GM18858 (cell line): ENCODE results near the gene NME3.

Experiments used
- ATAC-seq: cut with Tn5 transposase; IDR thresholded peaks from one replicate; pipeline ENCODE4 v1.9.1; 2021; ENCODE audit not compliant: unreplicated experiment

NME3 gene

GRCh38 chr16:1781758-1782407 is 10.5 kb upstream of the NME3 start:
- peak; percentile 9 for ATAC-seq

GRCh38 chr16:1781254-1781653 is 9.9 kb upstream of the NME3 start:
- ATAC-seq, result no peak

DNA sequence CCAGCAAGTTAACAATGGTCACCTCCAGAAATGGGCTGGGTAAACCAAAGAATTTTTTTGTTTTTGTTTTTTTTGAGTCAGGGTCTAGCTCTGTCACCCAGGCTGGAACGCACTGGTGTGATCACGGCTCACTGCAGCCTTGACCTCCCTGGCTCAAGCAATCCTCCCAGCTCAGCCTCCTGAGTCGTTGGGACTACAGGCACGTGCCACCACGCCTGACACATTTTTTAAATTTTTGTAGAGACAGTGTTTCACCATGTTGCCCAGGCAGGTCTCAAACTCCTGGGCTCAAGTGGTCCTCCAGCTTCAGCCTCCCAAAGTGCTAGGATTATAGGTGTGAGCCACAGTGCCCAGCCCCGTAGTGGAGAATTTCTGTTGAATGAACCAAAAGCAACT is 9.3 kb upstream of the NME3 start:
- no peak for ATAC-seq

- no peak for ATAC-seq
Measured at GRCh38 chr16:1779741-1780676, 8.7 kb upstream of the NME3 start.

DNA sequence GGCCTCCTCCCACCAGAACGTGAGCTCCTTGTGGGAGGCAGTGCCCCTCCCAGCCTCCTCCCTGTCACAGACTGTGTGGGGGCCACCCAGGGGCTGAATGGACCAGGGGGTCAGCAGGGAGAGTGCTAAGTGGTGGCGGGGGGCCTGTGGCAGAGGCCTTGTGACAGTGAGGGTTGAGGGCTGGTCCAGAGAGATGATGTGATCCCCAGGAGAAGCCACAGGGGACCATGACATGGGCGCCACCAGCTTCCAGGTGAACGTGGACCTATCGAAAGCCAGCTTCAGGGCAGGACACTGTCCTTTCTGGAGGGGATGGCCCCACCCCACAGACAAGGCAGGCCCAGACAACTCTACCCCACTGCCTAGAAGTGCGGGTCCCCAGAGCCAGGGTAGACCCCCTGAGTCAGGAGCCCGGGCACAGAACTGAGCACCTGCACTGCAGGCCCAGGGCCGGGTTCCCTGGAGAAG is 7.9 kb upstream of the NME3 start:
- ATAC-seq, result no peak

GRCh38 chr16:1778200-1779179 is 7.1 kb upstream of the NME3 start:
- ATAC-seq, result no peak

DNA sequence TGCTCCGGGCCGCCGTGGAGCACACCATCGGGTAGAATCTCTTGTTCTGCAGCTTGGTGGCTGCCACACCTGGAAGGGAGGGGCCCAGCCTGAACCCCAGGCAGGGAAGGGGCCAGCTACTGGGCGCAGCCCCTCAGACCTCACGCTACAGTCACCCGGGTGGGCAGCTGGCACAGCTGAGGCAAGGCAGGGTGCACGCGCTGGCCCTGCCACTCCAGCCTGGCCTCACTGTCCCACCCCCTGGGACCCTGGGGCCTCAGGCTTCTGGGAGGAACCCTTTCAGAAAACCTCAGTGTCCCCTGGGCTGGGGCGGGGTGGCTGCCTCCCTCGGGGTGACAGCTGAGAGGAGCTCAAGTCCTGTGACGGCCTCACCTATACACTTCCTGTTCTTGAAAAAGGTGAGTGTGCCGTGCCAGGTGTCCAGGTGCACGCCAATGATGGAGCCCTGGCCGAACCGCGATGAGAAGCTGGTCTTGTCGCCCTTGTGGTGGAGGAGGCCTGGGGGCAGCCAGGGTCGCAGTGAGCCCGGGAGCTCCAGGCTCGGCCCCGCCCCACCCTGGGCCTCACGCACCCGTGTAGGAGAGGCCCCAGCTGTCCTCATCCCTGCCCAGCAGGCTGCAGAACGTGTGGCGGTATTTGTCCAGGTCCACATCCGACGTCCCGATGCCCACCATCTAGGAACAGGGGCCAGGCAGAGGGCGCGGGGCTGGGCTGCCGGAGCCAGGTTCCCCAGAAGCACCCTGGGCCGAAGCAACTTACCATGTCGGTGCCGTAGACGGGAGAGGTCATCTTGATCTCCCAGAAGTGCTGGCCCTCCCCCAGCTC is 6.2 kb upstream of the NME3 start:
- no peak for ATAC-seq

- no peak for ATAC-seq
Measured at GRCh38 chr16:1776991-1777374, 5.6 kb upstream of the NME3 start.

DNA sequence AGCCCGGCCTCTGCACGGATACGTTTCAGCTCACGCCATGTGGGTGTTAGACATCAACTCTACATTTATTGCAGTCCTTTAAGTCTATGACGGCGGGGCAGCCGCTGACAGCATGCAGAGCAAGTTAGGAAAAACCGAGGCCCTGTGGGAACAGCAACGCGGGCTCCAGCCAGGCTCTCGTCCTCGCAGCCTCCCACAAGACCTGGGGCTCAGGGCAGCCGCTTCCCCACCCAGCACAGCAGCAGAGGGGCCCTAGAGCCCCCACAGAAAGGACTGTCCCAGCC is 5.3 kb upstream of the NME3 start:
- ATAC-seq, result no peak

DNA sequence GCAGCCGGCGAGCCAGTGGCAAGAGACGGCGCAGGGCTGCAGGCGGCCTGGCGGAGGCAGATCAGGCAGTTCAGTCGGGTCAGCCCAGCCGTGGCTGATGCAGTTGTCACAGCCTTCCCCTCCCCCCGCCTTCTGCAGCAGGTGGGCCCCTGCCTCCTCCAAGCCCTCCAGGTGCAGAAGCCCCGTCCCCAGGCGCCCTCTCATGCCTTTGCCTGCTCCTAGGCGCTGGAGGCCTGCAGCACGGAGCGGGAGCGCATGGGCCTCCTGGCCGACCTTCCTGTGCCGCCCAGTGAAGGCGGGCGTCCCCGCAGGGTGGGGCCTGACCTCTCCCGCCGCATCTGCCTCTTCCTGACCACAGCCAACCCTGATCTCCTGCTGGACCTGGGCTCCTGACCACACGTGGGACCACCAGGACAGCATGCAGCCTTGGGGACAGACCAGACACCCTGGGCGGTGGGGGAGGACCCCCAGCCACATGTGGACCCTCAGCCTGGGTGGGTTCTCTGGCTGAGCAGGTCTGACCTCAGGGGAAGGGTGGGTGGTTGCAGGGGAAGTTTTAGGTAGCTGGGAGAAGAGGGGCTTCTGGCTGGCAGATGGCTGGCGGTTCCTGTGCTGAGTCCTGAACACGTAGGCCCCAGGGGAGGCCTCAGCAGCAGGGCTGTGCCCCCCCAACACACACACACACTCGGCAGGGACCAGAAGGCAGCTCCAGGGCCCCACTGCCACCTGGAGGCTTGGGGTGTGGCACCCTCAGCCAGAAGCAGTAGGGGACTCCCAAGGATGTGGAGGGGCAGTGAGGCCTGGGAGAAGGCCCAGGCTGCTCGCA is 4.7 kb upstream of the NME3 start:
- ATAC-seq, result no peak

- no peak for ATAC-seq
Measured at GRCh38 chr16:1775006-1775845, 3.9 kb upstream of the NME3 start.

GRCh38 chr16:1774448-1774780 is 3.1 kb upstream of the NME3 start:
- no peak for ATAC-seq

GRCh38 chr16:1773703-1774447 is 2.5 kb upstream of the NME3 start:
- ATAC-seq, result no peak

- no peak for ATAC-seq
Measured at GRCh38 chr16:1772908-1773702, 1.8 kb upstream of the NME3 start, which contains the start of gene MRPS34. Gene MRPS34, minus strand, starts transcription at chr16:1773134. Its CDS starts 15 bp downstream, at chr16:1773119.

- ATAC-seq, result no peak
Measured at GRCh38 chr16:1772362-1772907, 1.1 kb upstream of the NME3 start, which contains the start of gene EME2. Gene EME2, plus strand, starts transcription at chr16:1772810. Its CDS starts 418 bp downstream, at chr16:1773228.

- no peak for ATAC-seq
Measured at GRCh38 chr16:1771864-1772361, 570 bp upstream of the NME3 start.
